ENCODE measurements around the gene C3. TPM values are rescaled to one million over a fixed set of nuclear protein-coding genes. Genes with fewer than 3 reads are reported as not detected.
"Not testable (repeated sequence)": the region's sequence is repeated elsewhere in the genome, so short reads cannot be mapped to it uniquely, and the experiment has no call there.

C3 gene
- total RNA-seq, 1 donor = 93.5 TPM

DNA sequence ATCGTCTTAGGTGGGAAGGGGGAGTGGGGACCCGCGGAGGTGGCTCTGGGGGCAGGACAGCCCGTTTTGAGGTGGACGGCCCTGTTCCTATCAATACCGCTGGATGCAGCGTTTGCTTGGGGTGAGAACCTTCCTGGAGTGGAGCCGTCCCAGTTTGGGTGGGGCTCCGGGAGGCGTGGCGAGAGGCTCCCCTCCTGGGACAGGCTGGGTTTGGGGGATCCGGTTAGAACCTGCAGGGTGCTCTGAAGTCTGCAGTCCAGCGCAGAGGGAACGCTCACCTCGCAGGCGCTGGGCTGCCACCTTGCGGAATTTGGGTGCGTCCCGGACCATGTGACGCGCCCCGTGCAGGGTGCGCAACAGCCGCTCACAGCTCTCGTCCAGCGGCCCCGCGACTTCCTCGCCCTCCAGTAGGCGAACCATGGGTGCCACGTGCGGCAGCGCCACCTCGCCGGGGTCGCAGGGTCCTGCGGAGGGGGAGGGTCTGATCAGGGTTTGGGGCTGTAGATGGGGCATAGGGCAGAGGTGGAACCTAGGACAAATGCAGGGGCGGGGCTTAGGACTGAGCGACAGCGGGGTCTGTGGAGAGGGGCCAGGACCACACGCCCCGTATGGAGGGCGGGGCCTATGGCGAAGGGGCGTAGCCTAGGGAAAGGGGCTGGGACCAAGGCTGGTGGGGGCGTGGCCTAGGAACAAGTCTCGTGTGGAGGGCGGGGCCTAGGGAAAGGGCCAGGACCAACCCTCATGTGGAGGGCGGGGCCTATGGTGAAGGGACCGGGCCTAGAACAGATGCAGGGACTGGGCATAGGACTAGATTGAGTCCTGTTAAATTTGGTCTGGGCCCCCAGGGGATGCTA, 33.0 kb upstream of the C3 start:
- TF ChIP-seq CTCF (IDR thresholded peaks at IDR 0.05; ENCODE audit: insufficient read depth, low read length) = peak; percentile 45
- DNase-seq (ENCODE audit: low read depth) = peak; percentile 54
- H3K4me3 ChIP-seq (ENCODE audit: low read depth, low read length) = peak overlapping the region; percentile 55

DNA sequence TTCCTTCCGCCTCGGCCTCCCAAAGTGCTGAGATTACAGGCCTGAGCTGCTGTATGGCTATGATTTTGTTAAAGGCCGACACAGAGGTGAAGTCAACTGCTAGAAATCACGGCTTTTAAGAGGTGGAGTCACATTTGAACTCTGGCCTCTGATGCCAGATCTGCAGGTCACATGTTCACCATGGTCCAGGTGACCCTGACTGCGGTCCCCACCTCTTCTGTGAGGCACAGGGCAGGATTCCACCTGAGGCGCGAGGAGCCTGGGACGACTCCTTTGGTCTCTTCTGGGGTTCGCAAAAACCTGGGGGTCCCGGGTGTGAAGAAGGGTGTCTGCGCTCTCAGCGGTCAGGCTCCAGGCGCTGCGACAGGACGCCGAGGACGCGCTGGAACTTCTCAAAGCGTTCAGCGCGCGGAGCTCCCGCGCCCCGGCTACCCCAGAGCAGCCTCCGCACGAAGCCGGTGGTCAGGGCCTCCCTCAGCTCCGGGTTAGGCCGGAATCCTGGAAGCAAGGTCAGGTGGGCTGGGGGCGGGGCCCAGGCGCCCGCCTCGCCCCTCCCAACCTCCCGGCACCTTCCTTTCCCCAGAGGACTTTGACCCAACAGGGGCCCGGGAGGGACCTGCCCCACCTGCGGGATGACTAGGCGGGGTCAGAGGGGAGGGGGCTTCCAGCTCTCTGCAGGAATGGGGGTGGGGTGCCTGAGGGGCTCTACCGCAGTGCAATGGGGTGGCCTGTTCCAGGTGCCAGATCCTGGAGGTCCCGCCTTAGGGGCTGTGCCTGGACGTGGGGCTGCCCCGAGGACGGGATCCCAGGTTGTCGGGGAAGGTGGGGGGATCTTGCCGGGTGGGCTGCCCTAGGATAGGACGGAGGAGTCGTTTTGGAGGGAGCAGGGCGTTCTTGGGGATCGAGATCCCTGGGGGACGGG, 32.1 kb upstream of the C3 start:
- no peak for DNase-seq (ENCODE audit: low read depth)
- no peak for TF ChIP-seq CTCF (IDR thresholded peaks at IDR 0.05; ENCODE audit: insufficient read depth, low read length)
- H3K4me3 ChIP-seq (ENCODE audit: low read depth, low read length) = peak overlapping the region; percentile 55

DNA sequence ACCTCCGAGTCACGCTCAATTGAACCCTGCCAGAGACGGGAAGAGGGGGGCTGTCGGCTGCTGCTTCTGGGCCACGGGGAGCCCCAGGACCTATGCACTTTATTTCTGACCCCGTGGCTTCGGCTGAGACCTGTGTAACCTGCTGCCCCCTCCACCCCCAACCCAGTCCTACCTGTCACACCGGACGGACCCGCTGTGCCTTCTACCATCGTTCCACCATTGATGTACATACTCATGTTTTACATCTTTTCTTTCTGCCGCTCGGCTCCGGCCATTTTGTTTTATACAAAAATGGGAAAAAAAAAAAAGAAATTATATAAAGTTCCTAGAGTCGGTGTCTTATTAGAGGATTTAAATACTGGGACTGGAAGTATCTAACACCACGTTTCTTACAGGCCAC, 30.7 kb upstream of the C3 start:
- no peak overlapping the region for H3K4me3 ChIP-seq (ENCODE audit: low read depth, low read length)
- DNase-seq (ENCODE audit: low read depth) = no peak

DNA sequence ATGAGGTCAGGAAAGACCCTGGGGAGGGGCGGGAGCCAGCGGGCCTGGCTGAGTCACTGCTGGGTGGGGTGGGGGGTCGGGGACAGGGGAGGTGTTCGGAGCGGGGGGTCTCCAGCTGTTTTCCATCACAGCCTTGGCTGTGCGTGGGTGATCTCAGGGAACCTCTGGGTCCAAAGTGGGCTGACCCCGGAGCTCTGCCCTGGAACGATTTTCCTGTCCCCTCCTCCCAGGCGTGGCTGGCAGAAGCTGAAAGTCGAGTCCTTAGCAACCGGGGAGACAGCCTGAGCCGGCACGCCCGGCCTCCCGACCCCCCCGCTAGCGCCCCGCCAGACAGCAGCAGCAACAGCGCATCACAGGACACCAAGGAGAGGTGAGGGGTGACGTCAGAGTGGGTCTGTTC, 29.6 kb upstream of the C3 start:
- TF ChIP-seq CTCF (IDR thresholded peaks at IDR 0.05; ENCODE audit: insufficient read depth, low read length) = no peak
- peak; percentile 20 for DNase-seq (ENCODE audit: low read depth)
- no peak overlapping the region for H3K4me3 ChIP-seq (ENCODE audit: low read depth, low read length)

More for the DNA sequence above, 30.7 kb upstream of the C3 start:
- TF ChIP-seq CTCF (IDR thresholded peaks at IDR 0.05; ENCODE audit: insufficient read depth, low read length) = no peak

- DNase-seq (ENCODE audit: low read depth); H3K4me3 ChIP-seq (ENCODE audit: low read depth, low read length): not testable (repeated sequence)
Observed at GRCh38 chr19:6748543-6748942, 28.1 kb upstream of the C3 start.

DNA sequence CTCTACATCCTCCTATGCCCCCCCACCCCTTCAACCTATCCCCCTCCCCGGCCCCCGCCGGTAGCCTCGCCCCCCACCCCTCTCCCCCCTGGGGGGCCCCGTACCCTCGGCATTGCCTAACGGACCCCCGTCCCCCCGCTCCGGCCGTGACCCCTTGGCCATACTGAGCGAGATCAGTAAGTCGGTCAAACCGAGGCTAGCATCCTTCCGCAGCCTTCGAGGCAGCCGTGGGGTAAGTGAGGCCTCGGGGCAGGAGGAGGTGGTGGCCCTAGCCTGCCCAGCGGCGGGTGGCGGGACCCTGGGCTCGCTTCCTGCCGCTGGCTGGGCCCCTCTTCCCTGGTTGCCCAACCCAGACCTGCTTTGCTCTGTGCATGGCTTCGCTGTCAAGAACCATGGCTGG, 25.5 kb upstream of the C3 start:
- no peak for DNase-seq (ENCODE audit: low read depth)
- no peak overlapping the region for H3K4me3 ChIP-seq (ENCODE audit: low read depth, low read length)
- no peak for TF ChIP-seq CTCF (IDR thresholded peaks at IDR 0.05; ENCODE audit: insufficient read depth, low read length)

All from fibroblast of the aortic adventitia (primary cell).